ENCODE results near the gene ST8SIA2. TPM values are rescaled to one million over a fixed set of nuclear protein-coding genes. Genes with fewer than 3 reads are reported as not detected.

Gene ST8SIA2
- polyA plus RNA-seq, 1 of the 3 experiments (the other 2 are of a cell fraction), result 0.05 TPM

DNA sequence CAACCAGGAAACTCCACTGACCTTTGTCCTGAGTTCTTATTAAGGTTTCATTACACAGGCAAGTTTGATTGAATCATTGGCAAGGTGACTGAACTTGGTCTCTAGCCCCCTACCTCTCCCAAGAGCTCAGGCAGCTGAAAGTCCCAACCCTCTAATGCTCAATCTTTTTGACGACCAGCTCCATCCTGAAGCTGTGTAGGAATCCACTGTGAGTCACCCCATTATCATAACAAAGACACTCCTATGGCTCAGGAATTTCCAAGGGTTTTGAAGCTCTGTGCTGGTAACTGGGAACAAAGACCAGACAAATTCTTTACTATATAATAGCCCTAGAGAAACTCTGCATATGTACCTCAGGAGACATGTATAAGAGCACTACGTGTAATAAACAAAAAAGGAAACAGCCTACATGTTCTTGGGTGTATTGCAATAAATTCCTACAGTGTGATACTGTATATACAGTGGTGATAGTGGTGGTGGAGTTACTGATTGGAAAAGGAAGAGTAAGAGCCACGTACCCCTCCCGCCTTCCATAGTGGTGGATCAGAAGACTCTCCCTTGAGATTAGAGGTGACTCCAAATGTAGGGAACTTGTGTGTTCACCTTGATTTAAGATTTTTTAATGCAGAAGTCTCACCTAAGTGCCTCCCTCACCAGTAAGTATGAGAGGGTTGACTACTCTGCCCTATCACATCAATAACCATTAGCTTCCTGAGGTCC, 116.6 kb downstream of the ST8SIA2 start:
- no peaks in the 10 kb centered on the region for H3K9me2 ChIP-seq
- H3K27ac ChIP-seq (ENCODE audit: low read depth in 2 of 2, low read length in 1 of 2), result no peak overlapping the region
- H3K9ac ChIP-seq, result no peak overlapping the region
- no peak for DNase-seq
- H3K4me3 ChIP-seq (ENCODE audit: low read depth in 2 of 2, low read length in 1 of 2), result no peak overlapping the region
- H3K4me2 ChIP-seq, result no peak overlapping the region
- no peaks in the 10 kb centered on the region for H3K79me2 ChIP-seq (ENCODE audit: insufficient read depth)
- H3K36me3 ChIP-seq (replicated peaks in 1 of 2; ENCODE audit: control insufficient read depth in 1 of 2, insufficient read depth in 2 of 2, low read length in 1 of 2), result no peaks in the 10 kb centered on the region
- no peaks in the 10 kb centered on the region for H3K4me1 ChIP-seq (ENCODE audit: control insufficient read depth in 1 of 2, insufficient read depth in 2 of 2, low read depth in 1 of 2, low read length in 1 of 2)
- H2AFZ ChIP-seq (ENCODE audit: low read depth), result no peak overlapping the region
- POLR2A ChIA-PET, result no interaction called here
- no peaks in the 10 kb centered on the region for H4K20me1 ChIP-seq (ENCODE audit: insufficient read depth)
- 28% methylated on average over 4 of the region's 4 CpGs for WGBS (ENCODE audit: low lambda C conversion rate)
- H3K9me3 ChIP-seq, result no peaks in the 10 kb centered on the region
- CTCF ChIA-PET, result interaction anchor here (0.6 to 1.1 kb wide), 2 partner anchors 11 to 667 kb away, joined by 3 to 6 read pairs; no protein-coding TSS in a partner anchor
- H3K27me3 ChIP-seq (ENCODE audit: insufficient read depth), result no peaks in the 10 kb centered on the region
- TF ChIP-seq MEF2A (IDR thresholded peaks at IDR 0.05; ENCODE audit: borderline replicate concordance, low read depth), result no peak
- TF ChIP-seq GATA2 (CRISPR knock-in tag; IDR thresholded peaks at IDR 0.05), result no peak
- no peak for TF ChIP-seq EZH2phosphoT487 (IDR thresholded peaks at IDR 0.05; ENCODE audit: borderline replicate concordance, low read depth)
- TF ChIP-seq, protein P1, sequence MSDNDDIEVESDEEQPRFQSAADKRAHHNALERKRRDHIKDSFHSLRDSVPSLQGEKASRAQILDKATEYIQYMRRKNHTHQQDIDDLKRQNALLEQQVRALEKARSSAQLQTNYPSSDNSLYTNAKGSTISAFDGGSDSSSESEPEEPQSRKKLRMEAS (IDR thresholded peaks at IDR 0.05; ENCODE audit: low read depth), result no peak
- TF ChIP-seq TAF1 (IDR thresholded peaks at IDR 0.05; ENCODE audit: borderline replicate concordance, low read depth, low read length), result no peak
- no peaks in the 10 kb centered on the region for H3F3A ChIP-seq (replicated peaks; ENCODE audit: insufficient read depth)

Small RNA genes within 50 kb of the gene (small RNA-seq; reads per million reads assigned to genes)
- 0 reads per million in 7 experiments for gene RF01233
